Loucy (cell line): Measurements from ENCODE around the gene NLRP9.

ENCODE experiments used
- EZH2phosphoT487 ChIP-seq: fragments of 200-600 bp; IDR thresholded peaks from 2 replicates; pipeline ENCODE4 v1.6.1; 2018; ENCODE audit warnings: antibody characterized with exemption, mild to moderate bottlenecking, moderate library complexity, borderline replicate concordance
- TF ChIP-seq, protein P1 (sequence below): fragments of 200-600 bp; sonication (generic); conservative IDR thresholded peaks from 2 replicates; pipeline ENCODE4 v1.5.1; 2014; ENCODE audit warnings: mild to moderate bottlenecking, antibody characterized with exemption, low read length

DNA sequence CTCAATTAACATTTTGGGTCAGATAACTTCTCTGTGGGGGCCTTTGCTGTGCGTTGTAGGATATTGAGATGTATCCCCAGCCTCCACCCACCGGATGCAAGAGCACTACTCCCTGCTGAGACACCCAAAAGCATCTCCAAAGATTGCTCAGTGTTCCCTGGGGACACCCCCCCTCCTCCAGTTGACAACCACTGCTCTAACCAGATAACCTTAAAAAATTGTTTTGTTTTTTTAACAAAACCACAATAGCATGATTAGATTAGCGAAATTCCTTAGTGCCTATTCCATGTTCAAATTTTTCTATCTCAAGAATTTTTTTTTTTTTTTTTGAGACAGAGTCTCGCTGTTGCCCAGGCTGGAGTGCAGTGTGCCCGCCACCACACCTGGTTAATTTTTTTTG, 65.8 kb downstream of the NLRP9 start:
- TF ChIP-seq, protein P1, sequence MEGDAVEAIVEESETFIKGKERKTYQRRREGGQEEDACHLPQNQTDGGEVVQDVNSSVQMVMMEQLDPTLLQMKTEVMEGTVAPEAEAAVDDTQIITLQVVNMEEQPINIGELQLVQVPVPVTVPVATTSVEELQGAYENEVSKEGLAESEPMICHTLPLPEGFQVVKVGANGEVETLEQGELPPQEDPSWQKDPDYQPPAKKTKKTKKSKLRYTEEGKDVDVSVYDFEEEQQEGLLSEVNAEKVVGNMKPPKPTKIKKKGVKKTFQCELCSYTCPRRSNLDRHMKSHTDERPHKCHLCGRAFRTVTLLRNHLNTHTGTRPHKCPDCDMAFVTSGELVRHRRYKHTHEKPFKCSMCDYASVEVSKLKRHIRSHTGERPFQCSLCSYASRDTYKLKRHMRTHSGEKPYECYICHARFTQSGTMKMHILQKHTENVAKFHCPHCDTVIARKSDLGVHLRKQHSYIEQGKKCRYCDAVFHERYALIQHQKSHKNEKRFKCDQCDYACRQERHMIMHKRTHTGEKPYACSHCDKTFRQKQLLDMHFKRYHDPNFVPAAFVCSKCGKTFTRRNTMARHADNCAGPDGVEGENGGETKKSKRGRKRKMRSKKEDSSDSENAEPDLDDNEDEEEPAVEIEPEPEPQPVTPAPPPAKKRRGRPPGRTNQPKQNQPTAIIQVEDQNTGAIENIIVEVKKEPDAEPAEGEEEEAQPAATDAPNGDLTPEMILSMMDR: no peak
- no peak for TF ChIP-seq EZH2phosphoT487
